Esophagus (tissue), 2 donors: ENCODE results near the gene TMC8. TPM values are rescaled to one million over a fixed set of nuclear protein-coding genes. Genes with fewer than 3 reads are reported as not detected.
"Not testable (repeated sequence)": the region's sequence is repeated elsewhere in the genome, so short reads cannot be mapped to it uniquely, and the experiment has no call there.

ENCODE experiments used
- H3K27ac ChIP-seq, 2 donors: one replicate each; pipeline ENCODE4 v1.5.1; 2013; ENCODE audit warnings: low read depth in 2 of 2, mild to moderate bottlenecking in 2 of 2, inconsistent platforms in 1 of 2, low read length in 1 of 2, moderate library complexity in 1 of 2
- H3K27me3 ChIP-seq, 2 donors: one replicate each; pipeline ENCODE4 v1.6.1; 2013; ENCODE audit warnings: low read length in 2 of 2, control low read depth in 1 of 2, mild to moderate bottlenecking in 1 of 2; ENCODE audit not compliant: insufficient read depth in 2 of 2, control insufficient read depth in 1 of 2
- H3K36me3 ChIP-seq, 2 donors: one replicate each; pipeline ENCODE4 v1.6.1; 2013; ENCODE audit warnings: low read length in 1 of 2; ENCODE audit not compliant: control insufficient read depth in 2 of 2, insufficient read depth in 2 of 2
- H3K4me1 ChIP-seq, 2 donors: one replicate each; pipeline ENCODE4 v1.6.1; 2013; ENCODE audit warnings: low read length in 1 of 2; ENCODE audit not compliant: control insufficient read depth in 2 of 2, insufficient read depth in 2 of 2
- H3K4me3 ChIP-seq, 2 donors: one replicate each; pipeline ENCODE4 v1.5.1; 2013; ENCODE audit warnings: low read length in 2 of 2, mild to moderate bottlenecking in 2 of 2, low read depth in 1 of 2, moderate library complexity in 1 of 2
- H3K9me3 ChIP-seq, 2 donors: one replicate each; pipeline ENCODE4 v1.6.1; 2013; ENCODE audit warnings: mild to moderate bottlenecking in 2 of 2, low read depth in 1 of 2, low read length in 1 of 2, moderate library complexity in 1 of 2; ENCODE audit not compliant: control insufficient read depth in 2 of 2, insufficient read depth in 1 of 2
- WGBS, 2 donors: extraction: QIAGEN DNeasy Blood & Tissue Kit; methylation state at CpG; one replicate each; pipeline ENCODE4 v1.1.7; 2013; 5-methylcytosine and 5-hydroxymethylcytosine counted together
- polyA plus RNA-seq, 2 donors: library from polyadenylated mRNA; stranded (reverse); fragments of 200-250 nt; gene quantifications; one replicate each; pipeline ENCODE4 v1.2.3, GENCODE V29; 2013
- donor health status: healthy with polysubstance abuse.
- donor health status: Bipolar disorder and iron deficiency.

Gene TMC8
- polyA plus RNA-seq, 2 donors: 2.1 to 6.1 TPM

DNA sequence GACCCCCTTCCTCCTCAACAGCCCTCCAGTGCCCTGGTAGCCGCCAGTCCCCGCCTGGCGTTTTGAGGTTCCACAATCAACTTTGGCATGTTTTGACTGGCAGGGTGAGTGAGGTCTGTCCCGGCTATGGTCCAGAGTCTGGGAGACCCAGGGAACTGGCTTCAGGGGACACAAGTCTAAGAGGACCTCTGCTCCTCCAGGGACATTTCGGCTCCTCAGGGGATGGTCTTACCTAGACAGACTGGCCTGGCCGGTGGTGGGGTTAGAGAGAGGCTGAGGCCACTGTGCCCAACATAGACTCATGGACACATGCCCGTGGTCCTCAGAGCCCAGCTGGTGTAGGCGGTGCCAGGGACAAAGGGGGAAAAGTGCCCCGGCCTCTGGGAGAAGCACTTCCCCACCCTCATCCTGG is 2.2 kb downstream of the TMC8 start:
- peaks cover 0 to 3% of the 10 kb centered on the region in 2 donors for H3K36me3 ChIP-seq
- H3K9me3 ChIP-seq: no peaks in the 10 kb centered on the region
- H3K4me3 ChIP-seq: no peak overlapping the region
- H3K27me3 ChIP-seq: no peaks in the 10 kb centered on the region
- 62 to 67% methylated on average over 9 of the region's 9 CpGs for WGBS, 2 donors
- peaks cover 7 to 21% of the 10 kb centered on the region in 2 donors for H3K4me1 ChIP-seq
- no peak overlapping the region for H3K27ac ChIP-seq

DNA sequence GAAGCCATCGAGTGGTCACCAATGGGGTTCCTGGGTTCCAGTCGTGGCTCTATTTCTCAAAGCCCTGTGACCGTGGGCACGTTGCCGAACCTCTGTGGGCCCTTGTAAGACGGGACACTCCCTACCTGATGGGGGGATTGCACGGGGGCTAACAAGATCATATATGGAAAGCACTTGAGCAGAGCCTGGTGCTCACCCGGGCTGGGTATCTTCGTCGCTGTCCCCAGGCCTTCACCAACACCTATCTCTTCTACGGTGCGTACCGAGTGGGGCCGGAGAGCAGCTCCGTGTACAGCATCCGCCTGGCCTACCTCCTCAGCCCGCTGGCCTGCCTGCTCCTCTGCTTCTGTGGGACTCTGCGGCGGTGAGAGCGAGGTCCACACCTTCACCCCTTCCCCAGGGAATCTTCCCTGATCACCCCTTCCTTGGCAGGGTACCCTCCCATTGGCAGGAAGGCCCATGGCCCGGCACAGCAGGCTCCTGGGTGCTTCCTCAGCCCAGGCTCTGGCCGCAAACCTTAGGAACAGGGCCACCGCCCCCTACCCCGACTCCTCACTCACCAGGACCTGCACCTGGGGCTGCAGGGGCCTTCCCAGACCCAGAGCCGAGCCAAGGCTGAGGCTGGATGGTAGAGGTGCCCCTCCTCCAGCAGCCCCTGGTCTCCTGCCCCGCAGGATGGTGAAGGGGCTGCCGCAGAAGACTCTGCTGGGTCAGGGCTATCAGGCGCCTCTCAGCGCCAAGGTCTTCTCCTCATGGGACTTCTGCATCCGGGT is 2.8 kb downstream of the TMC8 start:
- Histone ChIP-seq H3K36me3 (peaks cover 0 to 3% of the 10 kb centered on the region in 2 donors), H3K4me3 (no peak overlapping the region), H3K9me3 (no peaks in the 10 kb centered on the region), H3K27ac (no peak overlapping the region), H3K4me1 (peaks cover 7 to 21% of the 10 kb centered on the region in 2 donors), H3K27me3 (no peaks in the 10 kb centered on the region)
- 80 to 85% methylated on average over 30 of the region's 30 CpGs for WGBS, 2 donors

DNA sequence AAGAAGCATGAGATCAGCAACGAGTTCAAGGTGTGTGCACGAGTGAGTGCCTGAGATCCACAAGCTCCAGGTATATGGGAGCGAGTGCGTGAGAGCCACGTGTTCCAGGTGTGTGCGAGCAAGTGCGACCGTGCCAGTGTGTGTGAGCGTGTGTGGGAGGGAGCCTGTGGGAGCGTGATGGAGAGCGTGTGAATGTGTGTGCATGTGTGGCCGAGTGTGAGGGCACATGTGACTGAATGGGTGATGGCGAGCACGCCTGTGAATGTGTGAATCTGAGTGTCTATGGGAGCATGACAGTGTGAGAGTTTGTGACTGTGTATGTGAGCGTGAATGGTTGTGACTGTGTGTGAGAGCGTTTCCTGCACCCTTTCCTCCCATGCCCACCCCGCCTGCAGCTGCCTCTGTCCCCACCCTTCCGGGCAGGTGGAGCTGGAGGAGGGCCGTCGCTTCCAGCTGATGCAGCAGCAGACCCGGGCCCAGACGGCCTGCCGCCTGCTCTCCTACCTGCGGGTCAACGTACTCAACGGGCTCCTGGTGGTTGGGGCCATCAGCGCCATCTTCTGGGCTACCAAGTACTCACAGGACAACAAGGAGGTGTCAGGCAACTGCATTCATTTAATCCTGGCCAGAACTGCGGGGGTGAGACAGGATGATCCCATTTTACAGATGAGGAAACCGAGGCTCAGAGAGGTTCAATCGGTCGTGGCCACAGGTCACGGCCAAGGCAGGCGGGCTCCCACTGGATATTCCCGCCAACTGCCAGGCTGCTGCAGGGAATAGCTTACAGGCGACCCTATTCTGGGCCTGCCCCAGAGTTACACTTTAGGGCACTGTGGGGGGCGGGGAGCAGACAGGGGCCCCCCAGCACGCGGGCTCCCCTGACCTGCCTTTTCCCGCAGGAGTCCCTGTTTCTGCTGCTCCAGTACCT is 3.7 kb downstream of the TMC8 start:
- Histone ChIP-seq H3K27ac (no peak overlapping the region), H3K4me1 (peaks cover 7 to 21% of the 10 kb centered on the region in 2 donors), H3K27me3 (no peaks in the 10 kb centered on the region), H3K4me3 (no peak overlapping the region), H3K36me3 (peaks cover 0 to 3% of the 10 kb centered on the region in 2 donors), H3K9me3 (no peaks in the 10 kb centered on the region)
- WGBS, 2 donors: 51 to 62% methylated on average over 37 to 39 of the region's 39 CpGs

DNA sequence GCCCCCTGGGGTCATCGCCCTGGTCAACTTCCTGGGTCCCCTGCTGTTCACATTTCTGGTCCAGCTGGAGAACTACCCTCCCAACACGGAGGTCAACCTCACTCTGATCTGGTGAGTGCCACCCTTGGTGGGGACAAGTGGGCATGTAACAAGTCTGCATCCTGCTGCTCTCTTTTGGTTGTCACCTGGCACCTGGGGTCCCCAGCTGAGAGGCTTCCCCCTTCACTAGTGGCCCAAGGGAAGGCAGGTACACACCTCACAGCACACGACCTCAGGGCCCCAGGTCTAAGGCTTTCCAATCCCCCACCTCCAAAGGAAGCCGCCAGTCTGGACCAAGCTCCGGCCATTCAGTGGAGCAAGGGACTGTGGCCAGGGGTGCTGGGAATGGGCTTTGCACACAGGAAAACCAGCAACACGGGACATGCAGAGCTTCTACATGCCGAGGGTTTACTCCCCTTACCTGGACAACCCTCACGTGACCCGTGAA is 4.4 kb downstream of the TMC8 start:
- no peaks in the 10 kb centered on the region for H3K27me3 ChIP-seq
- H3K9me3 ChIP-seq: no peaks in the 10 kb centered on the region
- no peak overlapping the region for H3K4me3 ChIP-seq
- H3K36me3 ChIP-seq: peaks cover 0 to 3% of the 10 kb centered on the region in 2 donors
- peaks cover 7 to 15% of the 10 kb centered on the region in 2 donors for H3K4me1 ChIP-seq
- H3K27ac ChIP-seq: no peak overlapping the region
- 78 to 80% methylated on average over 9 of the region's 9 CpGs for WGBS, 2 donors

DNA sequence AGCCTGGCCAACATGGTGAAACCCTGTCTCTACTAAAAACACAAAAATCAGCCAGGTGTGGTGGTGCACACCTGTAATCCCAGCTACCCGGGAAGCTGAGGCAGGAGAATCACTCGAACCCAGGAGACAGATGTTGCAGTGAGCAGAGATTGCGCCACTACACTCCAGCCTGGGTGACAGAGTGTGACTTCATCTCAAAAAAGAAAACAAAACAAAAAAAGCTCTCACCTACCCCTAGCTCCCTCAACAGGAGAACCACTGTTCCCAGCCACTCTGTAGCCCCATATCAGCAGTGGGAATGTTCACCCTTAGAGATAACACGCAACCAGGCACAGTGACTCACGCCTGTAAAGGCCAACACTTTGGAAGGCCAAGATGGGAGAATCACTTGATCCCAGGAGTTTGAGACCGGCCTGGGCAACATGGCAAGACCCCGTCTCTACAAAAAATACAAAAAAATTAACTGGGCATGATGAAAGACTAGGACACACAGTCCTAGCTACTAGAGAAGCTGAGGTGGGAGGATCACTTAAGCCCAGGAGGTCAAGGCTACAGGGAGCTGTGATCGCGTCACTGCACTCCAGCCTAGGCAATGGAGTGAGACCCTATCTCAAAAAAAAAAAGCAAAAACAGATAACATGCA is 5.4 kb downstream of the TMC8 start:
- H3K27me3 ChIP-seq: no peaks in the 10 kb centered on the region
- no peak overlapping the region for H3K27ac ChIP-seq
- 95% methylated on average over 9 of the region's 9 CpGs for WGBS, 2 donors
- peaks cover 7 to 20% of the 10 kb centered on the region in 2 donors for H3K4me1 ChIP-seq
- H3K4me3 ChIP-seq: no peak overlapping the region
- H3K36me3 ChIP-seq: peaks cover 0 to 3% of the 10 kb centered on the region in 2 donors
- H3K9me3 ChIP-seq: no peaks in the 10 kb centered on the region

DNA sequence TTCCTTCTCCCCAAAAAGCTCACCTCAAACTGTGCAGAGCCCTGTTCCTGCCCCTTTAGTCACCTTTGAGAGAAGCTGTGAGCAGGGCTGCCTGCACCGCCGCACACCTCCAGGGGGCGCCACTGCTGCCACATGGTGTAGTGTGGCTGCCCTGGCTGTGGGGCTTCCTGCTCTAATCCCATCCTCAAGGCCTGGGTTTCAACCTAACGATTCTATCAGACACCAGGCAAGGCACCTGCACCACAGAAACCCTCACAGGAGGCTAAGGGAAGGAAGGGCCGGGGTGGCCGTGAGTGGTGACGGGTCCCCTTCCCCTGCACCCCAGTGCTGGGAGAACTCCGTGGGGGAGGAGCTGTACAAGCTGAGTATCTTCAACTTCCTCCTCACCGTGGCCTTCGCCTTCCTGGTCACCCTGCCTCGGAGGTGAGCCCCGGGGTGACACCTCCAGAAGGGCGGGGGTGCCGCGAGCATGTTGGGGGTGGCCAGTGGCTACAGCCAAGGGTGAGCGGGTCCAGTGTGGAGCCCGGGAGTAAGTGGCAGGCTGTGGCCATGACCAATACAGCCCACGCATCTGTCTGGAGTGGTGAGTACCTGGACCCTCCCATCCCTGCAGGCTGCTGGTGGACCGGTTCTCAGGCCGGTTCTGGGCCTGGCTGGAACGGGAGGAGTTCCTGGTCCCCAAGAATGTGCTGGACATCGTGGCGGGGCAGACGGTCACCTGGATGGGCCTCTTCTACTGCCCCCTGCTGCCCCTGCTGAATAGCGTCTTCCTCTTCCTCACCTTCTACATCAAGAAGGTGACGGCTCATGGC is 7.0 kb downstream of the TMC8 start:
- 57 to 62% methylated on average over 26 of the region's 26 CpGs for WGBS, 2 donors
- Histone ChIP-seq H3K27me3 (no peaks in the 10 kb centered on the region), H3K27ac (no peak overlapping the region), H3K36me3 (peaks cover 0 to 3% of the 10 kb centered on the region in 2 donors), H3K4me1 (peaks cover 0 to 20% of the 10 kb centered on the region in 2 donors), H3K9me3 (no peaks in the 10 kb centered on the region), H3K4me3 (no peak overlapping the region)

DNA sequence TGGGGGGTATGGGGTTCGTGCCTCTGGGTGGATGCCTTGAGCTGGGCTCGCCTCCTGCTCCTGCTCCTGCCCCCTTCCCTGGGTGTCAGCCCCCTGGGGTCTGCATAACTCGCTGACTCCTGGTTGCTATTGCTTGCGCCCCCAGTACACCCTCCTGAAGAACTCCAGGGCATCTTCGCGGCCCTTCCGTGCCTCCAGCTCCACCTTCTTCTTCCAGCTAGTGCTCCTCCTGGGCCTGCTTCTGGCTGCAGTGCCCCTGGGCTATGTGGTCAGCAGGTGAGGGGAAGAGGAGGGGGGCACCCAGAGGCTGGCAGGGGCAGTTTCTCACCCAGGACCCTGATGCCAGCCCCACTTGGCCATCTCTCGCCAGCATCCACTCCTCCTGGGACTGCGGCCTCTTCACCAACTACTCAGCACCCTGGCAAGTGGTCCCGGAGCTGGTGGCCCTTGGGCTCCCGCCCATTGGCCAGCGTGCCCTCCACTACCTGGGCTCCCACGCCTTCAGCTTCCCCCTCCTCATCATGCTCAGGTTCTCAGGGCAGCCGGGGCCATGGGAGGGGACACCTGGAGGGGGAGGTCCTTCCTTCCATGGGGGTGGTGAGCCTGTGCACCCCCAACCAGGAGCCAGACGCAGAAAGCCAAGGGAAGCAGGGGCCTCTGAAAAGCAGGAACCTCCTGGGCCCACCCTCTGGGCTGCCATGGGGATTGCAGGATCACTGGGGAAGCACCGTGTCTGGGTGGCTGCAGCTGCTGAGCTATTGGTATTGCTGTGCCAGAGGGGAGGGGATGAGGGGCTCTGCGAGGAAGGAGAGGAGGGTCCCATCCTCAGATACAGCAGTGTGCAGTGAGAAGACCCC is 7.9 kb downstream of the TMC8 start:
- H3K9me3 ChIP-seq: no peaks in the 10 kb centered on the region
- no peaks in the 10 kb centered on the region for H3K27me3 ChIP-seq
- peak overlapping the region in 1 of 2 donors; percentile 17 for H3K27ac ChIP-seq
- H3K4me3 ChIP-seq: no peak overlapping the region
- H3K4me1 ChIP-seq: peaks cover 0 to 18% of the 10 kb centered on the region in 2 donors
- H3K36me3 ChIP-seq: no peaks in the 10 kb centered on the region
- WGBS, 2 donors: 79 to 84% methylated on average over 17 of the region's 17 CpGs

DNA sequence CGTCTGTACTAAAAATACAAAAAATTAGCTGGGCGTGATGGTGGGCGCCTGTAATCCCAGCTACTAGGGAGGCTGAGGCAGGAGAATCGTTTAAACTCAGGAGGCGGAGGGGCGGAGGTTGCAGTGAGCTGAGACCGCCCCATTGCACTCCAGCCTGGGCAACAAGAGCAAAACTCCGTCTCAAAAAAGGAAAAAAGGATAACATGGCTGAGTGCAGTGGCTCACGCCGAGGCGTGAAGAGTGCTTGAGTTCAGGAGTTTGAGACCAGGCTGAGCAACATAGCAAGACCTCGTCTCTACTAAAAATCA is 9.2 kb downstream of the TMC8 start:
- H3K4me3 ChIP-seq, H3K36me3 ChIP-seq, H3K9me3 ChIP-seq, H3K27me3 ChIP-seq: not testable (repeated sequence)
- H3K4me1 ChIP-seq: peaks cover 1 to 21% of the 10 kb centered on the region in 2 donors
- H3K27ac ChIP-seq: peak overlapping the region; percentile 30 to 38
- 81 to 87% methylated on average over 12 of the region's 12 CpGs for WGBS, 2 donors
